Head of caudate nucleus (tissue), 42 donors: Measurements from ENCODE around the gene TNNI2.

Experiments used
- DNase-seq, 42 donors: peaks; one replicate each; pipeline versions ENCODE4 v3.0.0 to v3.0.0-alpha.2; 2020 to 2021; ENCODE audit warnings: mixed read lengths in 7 of 42
- intact Hi-C: fragments of 100-400 bp; cut with DNase I; formaldehyde crosslinking; loops from one replicate; pipeline ENCODE4 v1.15.0; 2022

Gene TNNI2

DNA sequence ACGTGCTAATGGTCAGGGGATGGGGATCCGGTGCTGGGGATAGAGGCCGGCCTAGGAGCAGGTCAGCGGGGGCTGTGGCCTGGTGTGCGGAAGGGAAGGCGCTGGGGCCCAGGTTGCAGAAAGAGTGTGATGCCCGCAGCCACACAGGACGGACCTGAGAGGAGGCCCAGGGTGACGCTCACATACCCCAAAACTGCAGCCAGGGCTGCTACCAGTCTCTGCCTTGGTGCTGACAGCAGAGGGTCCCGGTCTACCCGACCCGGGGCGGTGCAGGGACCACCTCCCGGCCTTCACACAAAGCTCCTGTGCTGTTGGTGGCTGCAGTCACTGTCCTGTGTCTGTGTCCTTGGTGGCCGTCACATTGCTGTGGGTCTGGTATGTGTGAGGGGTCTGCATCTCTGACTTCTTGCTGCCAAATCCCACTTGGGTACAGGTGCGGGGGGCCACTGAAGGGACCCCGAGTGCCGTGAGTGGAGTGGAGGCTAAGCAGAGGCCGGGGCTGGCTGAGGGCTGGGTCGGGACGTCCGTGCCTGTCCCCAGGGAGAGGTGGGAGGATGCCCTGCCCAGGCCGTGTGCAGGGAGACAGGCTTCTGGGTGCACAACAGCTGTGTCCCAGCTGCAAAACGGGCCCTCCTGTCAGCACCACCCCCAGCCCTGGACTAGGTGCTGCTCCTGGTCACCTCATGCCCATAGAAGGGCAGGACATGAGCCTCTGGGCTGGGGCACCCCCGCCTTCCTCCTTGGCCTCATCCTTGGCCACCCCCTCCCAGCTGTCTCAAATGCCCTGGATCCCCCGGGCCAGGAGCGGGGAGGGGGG, 15.6 kb downstream of the TNNI2 start:
- intact Hi-C loops = no loop called here
- no peak for DNase-seq

DNA sequence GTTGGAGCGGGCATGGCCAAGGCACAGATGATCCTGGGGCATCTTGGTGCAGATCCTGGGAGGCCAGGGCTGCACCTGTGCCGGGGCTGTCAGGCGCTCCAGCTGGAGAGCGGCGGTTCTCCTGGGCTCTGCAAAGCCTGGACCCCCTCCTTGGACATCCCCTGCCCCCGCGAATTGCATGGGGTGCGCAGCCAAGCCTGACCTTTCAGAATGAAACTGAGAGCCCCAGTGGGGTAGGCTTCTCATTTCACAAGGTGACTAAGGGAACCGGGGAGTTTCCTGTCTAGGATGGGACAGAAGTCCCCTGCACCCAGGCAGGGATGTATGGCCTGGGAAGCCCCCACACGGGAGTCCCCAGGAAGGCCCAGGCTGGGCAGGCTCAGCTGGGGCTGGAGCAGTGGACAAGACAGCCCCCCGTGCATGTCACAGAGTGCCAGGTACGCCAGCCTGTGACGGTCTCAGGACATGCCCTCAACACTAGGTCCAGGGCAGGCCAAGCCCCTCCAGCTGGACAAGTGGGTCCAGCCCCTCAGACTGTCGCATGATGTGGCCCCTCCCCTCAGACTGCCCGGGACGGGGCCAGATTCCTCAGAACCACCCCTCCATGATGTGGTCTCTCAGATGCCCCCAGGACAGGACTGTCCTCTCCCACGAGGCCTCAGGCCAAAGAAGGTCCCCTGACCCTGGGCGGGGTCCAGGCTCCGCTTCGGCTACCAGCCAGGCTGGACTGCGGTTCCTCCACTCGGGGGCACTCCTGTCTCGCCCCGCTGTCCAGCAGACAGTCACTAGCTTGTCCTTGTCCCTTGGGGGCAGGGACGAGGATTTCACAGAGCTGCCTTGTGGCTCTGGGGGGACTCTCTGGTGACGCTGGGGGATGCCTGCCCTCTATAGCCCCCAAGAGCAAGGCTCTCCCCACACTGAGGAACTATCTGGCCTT, 16.4 kb downstream of the TNNI2 start:
- intact Hi-C loops = no loop called here
- DNase-seq = no peak

DNA sequence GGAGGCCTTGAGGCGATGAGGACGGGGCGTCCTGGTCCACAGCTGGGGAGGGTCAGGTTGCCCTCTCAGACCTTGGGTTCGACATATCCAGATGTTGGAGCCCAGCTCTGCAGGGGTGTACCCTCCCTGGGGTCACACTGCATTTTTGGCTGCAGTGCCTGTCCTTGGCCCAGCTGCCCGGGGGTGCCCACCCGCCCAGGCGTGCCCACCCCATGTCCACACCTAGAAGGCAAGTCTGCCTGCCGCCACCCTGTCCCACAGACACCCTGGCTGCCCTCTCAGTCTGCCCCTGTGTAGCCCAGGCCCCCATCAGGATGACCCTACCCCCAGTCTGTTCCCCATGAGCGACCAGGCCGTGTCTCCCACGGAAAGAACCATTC, 17.1 kb downstream of the TNNI2 start:
- intact Hi-C loops = no loop called here
- no peak for DNase-seq

DNA sequence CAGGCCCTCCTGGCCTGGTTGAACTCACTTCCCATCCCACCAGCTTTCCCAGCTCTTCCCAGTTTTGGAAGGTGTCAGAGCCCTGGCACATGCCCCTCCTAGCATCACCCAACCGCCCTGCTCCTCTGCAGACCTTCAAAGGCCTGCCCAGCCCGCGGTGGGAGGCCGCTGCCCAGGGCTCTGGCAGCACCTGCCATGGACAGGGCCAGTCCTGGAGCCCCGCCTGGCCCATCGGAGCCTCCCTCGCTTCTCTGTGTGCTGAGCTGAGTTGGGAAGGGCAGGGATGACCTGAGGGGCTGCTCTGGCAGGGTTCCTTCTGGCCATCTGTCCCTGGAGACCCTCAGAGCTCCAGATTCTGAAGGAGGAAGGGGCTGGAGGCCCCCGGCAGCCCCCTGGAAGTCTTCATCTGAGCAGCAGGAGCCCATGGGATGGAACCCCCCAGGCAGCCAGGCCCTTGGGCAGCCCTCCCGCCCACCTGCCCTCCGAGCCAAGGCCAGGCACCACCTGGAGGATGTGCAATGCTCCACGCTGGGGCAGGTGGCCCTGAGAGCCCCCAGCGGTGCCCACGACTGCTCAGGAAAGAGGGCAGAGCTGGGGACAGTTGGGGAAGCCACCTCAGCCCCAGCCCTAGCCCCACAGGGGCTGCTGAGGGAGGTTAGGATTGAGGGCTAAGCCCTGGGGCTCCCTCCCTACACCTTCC, 17.7 kb downstream of the TNNI2 start:
- DNase-seq = no peak
- intact Hi-C loops = no loop called here

DNA sequence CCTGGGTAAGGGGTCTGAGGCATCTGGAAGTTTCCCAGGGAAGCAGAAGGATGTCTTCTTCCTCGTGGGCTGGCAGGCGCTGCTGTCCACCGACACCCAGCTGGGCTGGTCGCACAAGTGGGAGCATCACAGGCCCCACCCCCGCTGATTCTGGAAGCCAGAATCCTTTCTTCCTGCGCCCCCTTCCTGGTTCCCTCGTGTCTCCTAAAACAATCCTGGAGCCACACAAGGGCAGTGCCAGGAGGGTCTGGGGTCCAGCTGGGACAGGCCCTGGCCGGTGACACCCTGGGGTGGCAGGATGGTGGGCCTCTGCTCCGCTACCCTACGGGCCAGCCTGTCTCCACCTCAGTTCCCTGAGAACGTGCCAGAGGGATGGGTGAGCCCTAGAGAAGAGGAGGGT, 18.3 kb downstream of the TNNI2 start:
- intact Hi-C loops = no loop called here
- DNase-seq = no peak

DNA sequence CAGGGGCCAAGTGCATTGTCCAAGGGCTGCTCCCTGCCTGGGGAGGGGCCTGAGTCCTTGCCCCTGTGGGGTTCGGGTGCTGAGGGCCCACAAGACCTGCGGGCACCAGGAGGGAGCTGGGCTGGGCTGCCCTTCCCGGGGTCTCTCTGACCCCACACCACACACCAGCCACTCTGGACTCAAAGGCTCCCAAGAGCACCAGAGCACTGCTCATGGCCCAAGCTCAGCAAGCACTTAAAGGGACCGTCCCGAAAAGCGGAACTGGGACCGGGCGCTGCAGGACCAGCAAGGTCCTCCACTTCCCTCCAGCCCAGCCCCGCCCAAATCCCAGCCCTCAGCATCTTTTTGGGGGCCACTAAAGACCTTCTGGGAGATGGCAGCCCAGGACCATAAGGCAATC, 19.4 kb downstream of the TNNI2 start:
- peak in 6 of 42 donors; percentile 18 to 55 (median 44) for DNase-seq
- intact Hi-C loops = no loop called here

DNA sequence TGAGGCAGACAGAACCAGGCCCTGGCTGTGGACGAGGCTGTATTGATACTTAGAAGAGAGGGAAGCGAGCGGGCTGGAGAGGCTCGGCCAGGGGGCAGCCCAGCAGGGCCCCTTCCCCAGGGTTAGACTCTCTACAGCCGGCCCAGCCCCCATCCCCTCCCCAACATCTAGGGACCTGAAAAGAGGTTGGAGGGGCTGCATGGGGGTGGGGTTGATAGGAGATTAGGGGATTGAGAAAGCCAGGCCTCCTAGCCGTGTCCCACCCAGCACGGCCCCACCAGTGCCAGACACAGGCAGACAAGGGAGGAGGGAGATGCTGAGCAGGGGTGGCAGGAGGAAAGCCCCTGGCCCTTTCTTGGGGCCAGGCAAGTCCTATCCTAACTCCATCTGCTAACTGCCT, 19.8 kb downstream of the TNNI2 start:
- intact Hi-C loops = no loop called here
- no peak for DNase-seq

DNA sequence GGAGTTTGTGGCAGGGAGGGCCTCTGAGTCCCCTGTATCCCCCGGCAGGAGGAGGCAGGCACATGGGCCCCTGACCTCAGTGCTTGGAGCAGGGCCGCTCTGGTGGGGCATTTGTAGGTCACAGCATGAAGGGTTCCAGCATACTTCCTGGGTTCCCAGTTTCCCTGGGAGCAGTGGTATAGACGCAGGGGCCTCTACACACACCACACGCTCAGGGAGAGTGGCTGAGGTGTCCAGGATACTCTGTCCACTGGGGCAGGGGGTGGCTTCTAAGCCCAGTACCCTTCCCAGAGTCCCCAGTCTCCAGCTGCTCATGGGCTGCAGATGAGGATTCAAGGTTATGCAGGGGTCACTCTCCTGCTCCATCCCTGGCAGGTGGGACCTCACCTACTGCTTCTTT, 20.2 kb downstream of the TNNI2 start:
- intact Hi-C loops = no loop called here
- no peak for DNase-seq

DNA sequence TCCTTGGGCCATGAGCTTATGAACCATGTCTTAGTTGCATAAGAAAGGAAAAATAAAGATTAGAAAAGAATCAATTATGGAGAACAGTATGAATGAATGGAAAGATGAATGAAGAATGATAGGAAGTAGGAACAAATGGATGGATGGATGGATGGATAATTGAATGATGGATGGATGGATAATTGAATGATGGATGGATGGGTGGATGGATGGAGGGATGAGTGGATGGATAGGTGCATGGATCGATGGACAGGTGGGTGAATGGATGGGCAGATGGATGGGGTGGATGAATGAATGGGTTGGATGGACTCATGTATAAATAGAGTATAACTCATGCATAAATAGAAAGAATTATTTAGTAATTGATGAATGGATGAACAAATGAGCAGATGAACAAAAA, 21.3 kb downstream of the TNNI2 start:
- intact Hi-C loops = no loop called here
- DNase-seq = no peak

DNA sequence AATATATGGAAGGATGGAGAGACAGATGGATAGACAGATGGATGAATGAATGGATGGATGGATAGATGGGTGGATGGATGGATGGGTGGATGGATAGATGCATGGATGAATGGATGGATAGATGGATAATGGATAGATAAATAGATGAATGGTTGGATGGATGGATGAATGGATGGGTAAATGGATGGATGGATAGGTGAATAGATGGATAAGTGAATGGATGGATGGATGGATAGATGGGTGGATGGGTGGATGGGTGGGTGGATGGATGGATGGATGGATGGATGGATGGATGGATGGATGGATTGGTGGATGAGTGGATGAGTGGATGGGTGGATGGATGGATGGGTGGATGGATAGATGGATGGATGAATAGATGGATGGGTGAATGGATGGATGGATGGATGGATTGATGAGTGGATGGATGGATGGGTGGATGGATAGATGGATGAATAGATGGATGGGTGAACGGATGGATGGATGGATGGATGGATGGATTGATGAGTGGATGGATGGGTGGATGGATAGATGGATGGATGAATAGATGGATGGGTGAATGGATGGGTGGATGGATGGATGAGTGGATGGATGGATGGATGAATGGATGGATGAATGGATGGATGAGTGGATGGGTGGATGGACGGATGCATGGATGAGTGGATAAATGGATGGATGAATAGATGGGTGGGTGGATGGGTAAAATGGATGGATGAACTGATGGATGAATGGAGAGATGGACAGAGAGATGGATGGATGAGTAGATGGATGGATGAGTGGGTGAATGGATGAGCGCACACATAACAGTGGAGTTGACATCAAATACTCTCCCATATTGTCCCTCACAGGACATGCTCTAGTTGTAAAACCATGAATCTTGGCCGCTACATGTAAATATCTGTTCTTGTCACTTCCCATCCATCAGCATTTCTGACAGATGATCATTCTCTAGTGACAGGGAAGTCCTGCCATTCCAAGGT, 22.9 kb downstream of the TNNI2 start:
- no peak for DNase-seq

DNA sequence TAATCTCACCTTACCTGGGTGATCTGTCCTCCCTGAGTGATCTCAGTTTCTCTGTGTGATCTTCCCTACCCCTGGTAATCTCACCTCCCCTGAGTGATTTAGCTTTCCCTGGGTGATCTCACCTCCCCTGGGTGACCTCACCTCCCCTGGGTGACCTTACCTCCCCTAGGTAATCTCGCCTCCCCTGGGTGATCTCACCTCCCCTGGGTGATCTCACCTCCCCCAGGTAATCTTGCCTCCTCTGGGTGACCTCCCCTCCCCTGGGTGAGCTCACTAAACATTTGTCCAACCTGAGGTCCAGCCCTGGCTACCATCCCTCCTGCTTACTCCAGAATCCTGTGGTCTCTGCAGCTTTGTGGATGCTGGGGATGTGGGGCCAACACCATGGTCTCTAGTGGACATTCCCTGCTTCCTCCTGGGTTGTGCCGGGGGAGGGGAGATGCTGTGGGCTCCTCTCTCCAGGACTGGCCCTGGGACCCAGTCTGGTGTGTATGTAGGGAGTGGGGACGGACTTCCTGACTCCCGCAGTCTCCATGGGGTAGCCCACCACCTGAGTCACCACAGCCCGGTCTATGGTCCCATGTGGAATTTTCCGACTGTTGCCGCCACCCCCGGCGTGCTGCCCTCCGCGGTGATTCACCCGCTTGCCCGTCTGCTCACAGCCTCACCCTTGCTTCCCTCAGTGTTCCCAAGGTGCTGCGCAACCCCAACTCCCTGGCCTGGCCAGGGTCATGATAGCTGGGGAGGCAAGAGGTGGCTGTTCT, 24.0 kb downstream of the TNNI2 start:
- no peak for DNase-seq
- intact Hi-C loops = no loop called here

More for the DNA sequence above, 22.9 kb downstream of the TNNI2 start:
- intact Hi-C loops = no loop called here

DNA sequence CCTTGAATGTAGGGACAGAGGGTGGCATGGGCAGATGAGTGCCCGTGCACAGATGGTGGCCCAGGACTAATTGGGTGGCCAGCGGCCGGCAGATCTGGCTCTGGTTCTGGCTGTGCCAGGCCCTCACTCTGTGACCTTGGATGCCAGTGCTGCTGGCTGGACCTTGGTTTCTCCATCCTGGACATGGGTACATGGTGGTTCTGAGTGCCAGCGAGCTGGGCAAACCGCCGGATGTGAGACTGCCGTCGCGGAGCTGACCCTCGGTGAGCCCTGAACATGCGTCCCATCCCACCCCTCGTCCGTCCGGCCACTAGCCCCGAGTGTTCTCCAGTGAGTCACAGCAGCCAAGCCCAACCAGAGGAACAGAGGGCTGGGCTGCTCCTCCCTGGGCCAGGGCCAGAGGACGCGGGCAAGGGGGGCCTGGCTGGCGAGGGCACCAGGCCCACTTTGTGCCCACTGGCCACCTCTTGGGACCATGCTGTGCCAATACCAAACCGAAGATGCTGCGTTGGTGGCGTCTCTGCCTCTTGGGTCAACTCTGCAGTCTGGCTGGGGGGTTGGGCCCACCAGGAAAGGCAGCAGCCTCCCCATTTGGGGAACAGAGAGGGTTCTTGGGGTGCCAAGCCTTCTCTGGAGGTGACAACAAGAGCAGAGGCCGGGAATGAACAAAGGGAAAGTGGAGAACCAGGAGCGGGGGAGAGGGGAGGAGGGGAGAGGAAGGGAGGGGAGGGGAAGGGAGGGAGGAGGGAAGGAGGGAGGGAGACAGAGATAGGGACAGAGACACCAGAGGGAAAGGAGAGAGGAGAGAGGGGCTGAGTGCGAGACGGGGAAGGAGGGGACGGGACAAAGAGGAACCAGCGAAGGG, 24.8 kb downstream of the TNNI2 start:
- intact Hi-C loops = no loop called here
- peak in 40 of 42 donors; percentile 21 to 87 (median 56) for DNase-seq

DNA sequence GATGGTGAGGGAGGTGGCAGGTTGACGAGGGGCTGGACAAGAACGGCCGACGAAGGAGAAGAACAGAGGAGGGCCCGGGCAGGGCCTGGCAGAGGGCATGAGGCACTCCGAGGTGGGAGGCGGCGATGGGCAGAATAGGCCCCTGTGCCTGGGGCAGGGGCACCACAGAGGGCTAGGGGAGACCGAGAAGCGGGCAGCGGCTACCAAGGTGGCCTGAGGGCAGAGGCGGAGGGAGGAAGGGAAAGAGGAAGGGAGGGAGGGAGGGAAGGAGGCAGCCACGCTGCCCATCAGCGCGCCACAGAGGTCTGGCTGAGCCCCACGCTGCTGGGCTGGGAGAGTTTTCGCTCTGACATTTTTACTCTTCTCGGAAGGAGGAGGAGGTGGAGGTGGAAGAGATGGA, 25.4 kb downstream of the TNNI2 start:
- intact Hi-C loops = no loop called here
- DNase-seq = peak in 1 of 42 donors; percentile 46

DNA sequence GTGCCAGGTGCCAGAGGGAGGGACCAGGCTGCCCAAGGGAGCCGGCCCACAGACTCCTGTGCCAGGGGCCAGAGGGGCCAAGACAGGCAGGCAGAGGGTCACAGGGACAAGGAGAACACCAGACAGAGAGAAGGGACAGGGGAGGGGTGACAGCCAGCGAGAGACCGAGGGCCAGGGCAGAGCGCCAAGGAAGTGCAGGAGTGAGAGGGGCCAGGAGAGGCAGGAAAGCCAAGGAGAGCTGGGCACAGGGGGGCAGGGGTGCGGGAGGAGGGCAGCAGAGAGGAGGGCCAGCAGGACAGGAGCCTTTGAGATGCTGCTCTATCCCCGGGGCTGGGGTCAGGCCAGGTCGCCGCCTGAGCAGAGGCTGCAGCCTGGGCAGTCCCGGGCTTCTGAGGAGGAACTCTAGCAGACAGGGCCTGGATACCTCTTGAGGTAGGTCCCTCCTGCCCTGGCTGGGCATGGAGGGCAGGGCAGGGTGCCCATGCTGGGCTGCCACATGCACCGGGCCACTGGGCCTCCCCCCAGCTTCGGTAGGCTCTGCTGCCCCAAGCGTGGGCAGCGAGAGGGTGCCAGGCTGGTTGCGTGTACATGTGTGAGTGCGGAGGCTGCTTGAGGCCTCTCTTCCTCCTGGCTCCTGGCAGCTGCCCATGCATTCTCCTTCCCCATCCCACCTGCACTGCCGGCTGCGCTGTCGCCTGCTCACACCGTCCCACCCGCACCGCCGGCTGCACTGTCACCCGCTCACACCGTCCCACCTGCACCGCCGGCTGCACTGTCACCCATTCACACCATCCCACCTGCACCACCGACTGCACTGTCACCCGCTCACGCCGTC, 26.3 kb downstream of the TNNI2 start:
- intact Hi-C loops = no loop called here
- peak in 1 of 42 donors; percentile 9 for DNase-seq

DNA sequence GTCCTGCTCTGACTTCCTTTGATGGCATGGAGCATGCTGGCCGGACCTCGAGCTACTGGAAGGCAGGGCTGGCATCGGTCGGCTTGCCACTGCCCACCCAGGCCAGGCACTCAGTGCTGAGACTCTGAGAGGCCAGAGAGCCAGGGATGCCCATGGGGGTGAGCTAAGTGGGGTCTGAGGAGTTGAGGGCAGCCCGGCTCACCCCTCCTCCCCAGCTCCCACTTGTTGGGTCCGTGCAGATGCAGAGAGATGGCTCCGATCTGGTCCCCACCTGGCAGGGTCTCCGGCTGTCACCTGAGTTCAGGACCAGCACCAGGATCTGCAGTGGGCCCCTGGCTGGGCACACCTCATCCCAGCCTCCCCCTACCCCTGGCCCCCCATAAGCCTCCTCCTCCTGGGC, 27.4 kb downstream of the TNNI2 start:
- no peak for DNase-seq
- intact Hi-C loops = no loop called here

DNA sequence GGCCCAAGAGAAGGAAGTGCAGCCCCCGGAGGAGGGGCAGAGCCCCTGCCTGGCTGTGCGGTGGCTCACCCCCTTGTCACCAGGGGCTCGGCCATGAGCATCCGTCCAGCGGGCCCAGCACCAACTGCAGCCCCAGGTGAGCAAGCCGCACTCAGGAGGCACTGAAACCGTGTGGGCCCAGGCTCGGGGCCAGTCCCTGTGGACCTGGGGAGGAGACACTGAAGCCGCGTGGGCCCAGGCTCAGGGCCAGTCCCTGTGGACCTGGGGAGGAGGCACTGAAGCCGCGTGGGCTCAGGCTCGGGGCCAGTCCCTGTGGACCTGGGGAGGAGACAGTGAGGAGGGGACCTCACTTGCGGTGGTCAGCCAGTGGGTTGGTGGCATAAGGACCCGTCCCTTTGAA, 28.0 kb downstream of the TNNI2 start:
- intact Hi-C loops = no loop called here
- no peak for DNase-seq
